Panc1 (cell line): ENCODE results near the gene FADD.

Experiments used
- POLR2AphosphoS5 ChIP-seq: IDR thresholded peaks from 2 replicates; pipeline ENCODE4 v1.6.1; 2012; ENCODE audit warnings: mild to moderate bottlenecking, low read depth, low read length, moderate library complexity
- TF ChIP-seq, protein P1 (sequence below): fragments of 450-650 bp; IDR thresholded peaks from 2 replicates; pipeline ENCODE4 v1.5.1; 2017; ENCODE audit warnings: mild to moderate bottlenecking

DNA sequence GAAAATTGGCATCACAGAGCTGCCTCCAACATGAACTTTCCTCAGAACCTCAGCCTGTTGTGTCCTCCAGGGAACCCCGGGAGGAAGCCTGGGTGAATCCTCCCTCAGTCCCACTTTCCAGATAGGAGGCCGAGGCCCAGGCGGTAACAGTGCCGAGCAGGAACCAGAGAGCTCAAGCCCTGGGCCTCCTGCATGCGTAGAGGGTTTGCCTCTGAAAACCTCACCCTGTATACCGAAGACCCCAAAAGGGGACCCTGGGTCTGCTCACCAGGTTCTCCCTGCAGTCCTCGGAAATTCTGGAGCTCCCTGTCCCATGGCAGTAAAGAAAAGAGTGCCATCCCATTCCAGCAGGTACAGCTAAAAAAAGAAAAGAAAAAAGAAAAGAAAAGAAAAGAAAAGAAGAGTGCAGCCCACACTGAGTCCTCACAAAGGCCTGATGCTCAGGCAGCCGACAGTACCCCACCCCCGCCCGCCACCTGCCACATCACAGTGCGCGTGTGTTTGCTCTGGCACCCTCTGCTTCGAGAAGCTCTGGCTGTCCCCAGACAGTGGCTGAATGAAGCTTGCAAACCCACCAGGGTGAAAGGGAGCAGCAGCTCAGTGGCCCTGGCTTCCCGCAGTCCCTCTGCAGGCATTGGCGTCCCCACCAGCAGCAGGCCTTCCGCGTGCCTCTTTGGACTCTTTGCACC lies 28.4 kb upstream of the FADD start:
- TF ChIP-seq, protein P1, sequence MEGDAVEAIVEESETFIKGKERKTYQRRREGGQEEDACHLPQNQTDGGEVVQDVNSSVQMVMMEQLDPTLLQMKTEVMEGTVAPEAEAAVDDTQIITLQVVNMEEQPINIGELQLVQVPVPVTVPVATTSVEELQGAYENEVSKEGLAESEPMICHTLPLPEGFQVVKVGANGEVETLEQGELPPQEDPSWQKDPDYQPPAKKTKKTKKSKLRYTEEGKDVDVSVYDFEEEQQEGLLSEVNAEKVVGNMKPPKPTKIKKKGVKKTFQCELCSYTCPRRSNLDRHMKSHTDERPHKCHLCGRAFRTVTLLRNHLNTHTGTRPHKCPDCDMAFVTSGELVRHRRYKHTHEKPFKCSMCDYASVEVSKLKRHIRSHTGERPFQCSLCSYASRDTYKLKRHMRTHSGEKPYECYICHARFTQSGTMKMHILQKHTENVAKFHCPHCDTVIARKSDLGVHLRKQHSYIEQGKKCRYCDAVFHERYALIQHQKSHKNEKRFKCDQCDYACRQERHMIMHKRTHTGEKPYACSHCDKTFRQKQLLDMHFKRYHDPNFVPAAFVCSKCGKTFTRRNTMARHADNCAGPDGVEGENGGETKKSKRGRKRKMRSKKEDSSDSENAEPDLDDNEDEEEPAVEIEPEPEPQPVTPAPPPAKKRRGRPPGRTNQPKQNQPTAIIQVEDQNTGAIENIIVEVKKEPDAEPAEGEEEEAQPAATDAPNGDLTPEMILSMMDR, result no peak
- TF ChIP-seq POLR2AphosphoS5, result no peak
